Coronary artery (tissue), 2 donors: ENCODE data around the gene PLCG1.

ENCODE experiments used
- DNase-seq: peaks from one replicate; pipeline ENCODE4 v3.0.0-alpha.2; 2017; ENCODE audit warnings: low spot score
- H3K27ac ChIP-seq, 2 donors: fragments of 200-600 bp; sonication (generic); one replicate each; pipeline ENCODE4 v1.5.1; 2016 to 2019
- H3K4me3 ChIP-seq: fragments of 200-600 bp; sonication (generic); 2 replicates; pipeline ENCODE4 v1.5.1; 2016; ENCODE audit warnings: mild to moderate bottlenecking, moderate library complexity
- CTCF ChIP-seq: fragments of 200-600 bp; sonication (generic); IDR thresholded peaks from one replicate; pipeline ENCODE4 v1.5.1; 2019; ENCODE audit warnings: antibody characterized with exemption

The PLCG1 gene

GRCh38 chr20:41218466-41218865, 81.1 kb downstream of the PLCG1 start:
- Histone ChIP-seq H3K4me3 (no peak overlapping the region), H3K27ac (no peak overlapping the region)
- TF ChIP-seq CTCF, result no peak
- no peak for DNase-seq

DNA sequence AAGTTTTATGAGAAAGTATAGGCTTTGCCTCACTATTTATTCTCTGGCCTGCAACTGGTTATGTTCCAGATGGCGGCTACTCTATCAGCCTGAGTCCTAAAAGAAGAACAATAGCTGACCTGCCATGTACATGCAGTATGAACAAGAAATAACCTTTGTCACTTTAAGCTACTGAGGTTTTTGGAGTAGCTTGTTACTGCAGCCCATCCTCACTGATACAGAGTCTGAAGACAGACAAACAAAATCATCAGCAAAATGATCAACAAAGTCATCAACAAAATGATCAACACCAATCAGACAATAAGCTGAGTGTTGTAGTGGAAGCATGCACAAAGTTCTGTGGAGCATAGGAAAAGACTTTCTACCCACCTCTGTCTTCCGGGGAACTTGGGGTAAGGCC, 82.5 kb downstream of the PLCG1 start:
- TF ChIP-seq CTCF, result no peak
- no peak overlapping the region for H3K4me3 ChIP-seq
- DNase-seq, result no peak
- H3K27ac ChIP-seq, result no peak overlapping the region

- peak overlapping the region in 1 of 2 donors; percentile 68 for H3K27ac ChIP-seq
- no peak for TF ChIP-seq CTCF
- DNase-seq, result no peak
- H3K4me3 ChIP-seq, result no peak overlapping the region
Measured at GRCh38 chr20:41221614-41222218, 84.4 kb downstream of the PLCG1 start.

- no peak for TF ChIP-seq CTCF
- DNase-seq, result no peak
- H3K27ac ChIP-seq, result peak overlapping the region; percentile 20 to 68
- no peak overlapping the region for H3K4me3 ChIP-seq
Measured at GRCh38 chr20:41222296-41222695, 85.0 kb downstream of the PLCG1 start.

GRCh38 chr20:41222703-41223102, 85.4 kb downstream of the PLCG1 start:
- DNase-seq, result no peak
- H3K27ac ChIP-seq, result peak overlapping the region; percentile 20 to 68
- H3K4me3 ChIP-seq, result no peak overlapping the region
- TF ChIP-seq CTCF, result no peak

DNA sequence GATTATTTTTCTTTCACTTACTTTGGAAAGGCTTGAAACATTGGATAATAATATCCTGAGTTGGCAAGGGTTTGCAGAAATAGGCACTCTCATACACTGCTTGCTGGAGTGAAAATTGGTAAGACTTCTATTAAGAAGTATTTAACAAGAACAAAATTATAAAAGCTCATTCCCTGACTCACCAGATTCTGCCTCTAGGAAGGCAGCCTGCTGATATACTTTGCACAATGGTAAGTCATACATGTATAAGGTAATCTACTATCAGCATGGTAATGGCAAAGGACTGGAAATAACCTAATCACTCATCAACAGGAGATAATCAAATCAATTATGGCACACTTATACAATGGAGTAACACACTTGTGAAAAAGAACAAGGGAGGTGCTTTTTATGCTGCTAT, 85.8 kb downstream of the PLCG1 start:
- peak overlapping the region in 1 of 2 donors; percentile 57 for H3K27ac ChIP-seq

More for the DNA sequence above, 85.8 kb downstream of the PLCG1 start:
- TF ChIP-seq CTCF, result no peak
- no peak for DNase-seq
- no peak overlapping the region for H3K4me3 ChIP-seq
